GM23338 (cell line): ENCODE data around the gene TYW1. TPM values are rescaled to one million over a fixed set of nuclear protein-coding genes. Genes with fewer than 3 reads are reported as not detected.
"Not testable (repeated sequence)": the region's sequence is repeated elsewhere in the genome, so short reads cannot be mapped to it uniquely, and the experiment has no call there.

ENCODE experiments used
- ATAC-seq: fragments of 200-7000 bp; cut with Tn5 transposase; 3 replicates; pipeline ENCODE4 v1.9.1; 2020
- DNase-seq: peaks from one replicate; pipeline ENCODE4 v3.0.0-alpha.2; 2015; ENCODE audit warnings: low spot score
- H2AFZ ChIP-seq: fragments of 200-600 bp; sonication (generic); 2 replicates; pipeline ENCODE4 v1.8.0; 2016; ENCODE audit warnings: antibody characterized with exemption, mild to moderate bottlenecking, moderate library complexity
- H3F3A ChIP-seq: fragments of 200-600 bp; sonication (generic); replicated peaks from 2 replicates; pipeline ENCODE4 v1.8.0; 2017; ENCODE audit warnings: antibody characterized with exemption, mixed run types, low read depth
- H3K27ac ChIP-seq: fragments of 200-600 bp; sonication (generic); 2 replicates; pipeline ENCODE4 v1.6.1; 2016; ENCODE audit warnings: low read depth
- H3K27me3 ChIP-seq: fragments of 200-600 bp; sonication (generic); 2 replicates; pipeline ENCODE4 v1.8.0; 2016; ENCODE audit warnings: mild to moderate bottlenecking, mixed run types, moderate library complexity; ENCODE audit not compliant: insufficient read depth
- H3K36me3 ChIP-seq: fragments of 200-600 bp; sonication (generic); 2 replicates; pipeline ENCODE4 v1.8.0; 2016; ENCODE audit warnings: mild to moderate bottlenecking; ENCODE audit not compliant: insufficient read depth
- H3K4me1 ChIP-seq: fragments of 200-600 bp; sonication (generic); 2 replicates; pipeline ENCODE4 v1.8.0; 2016; ENCODE audit warnings: mild to moderate bottlenecking, moderate library complexity; ENCODE audit not compliant: insufficient read depth
- H3K4me2 ChIP-seq: fragments of 200-600 bp; sonication (generic); 2 replicates; pipeline ENCODE4 v1.7.1; 2017; ENCODE audit warnings: mixed run types
- H3K4me3 ChIP-seq: fragments of 200-600 bp; sonication (generic); 2 replicates; pipeline ENCODE4 v1.6.1; 2016; ENCODE audit warnings: mixed run types
- H3K79me2 ChIP-seq: fragments of 200-600 bp; sonication (generic); replicated peaks from 2 replicates; pipeline ENCODE4 v1.8.0; 2017; ENCODE audit warnings: mild to moderate bottlenecking; ENCODE audit not compliant: insufficient read depth
- H3K9me2 ChIP-seq: fragments of 200-600 bp; sonication (generic); 2 replicates; pipeline ENCODE4 v1.8.0; 2017; ENCODE audit not compliant: insufficient read depth
- H4K20me1 ChIP-seq: fragments of 200-600 bp; sonication (generic); replicated peaks from 2 replicates; pipeline ENCODE4 v1.8.0; 2017; ENCODE audit warnings: mild to moderate bottlenecking; ENCODE audit not compliant: insufficient read depth
- H3K27ac Mint-ChIP-seq: 2 replicates; pipeline ENCODE4 v1.8.0; 2020; ENCODE audit warnings: inconsistent platforms, mild to moderate bottlenecking, moderate library complexity, mixed read lengths
- H3K27me3 Mint-ChIP-seq: 3 replicates; pipeline ENCODE4 v1.8.0; 2022; ENCODE audit warnings: low read depth, mild to moderate bottlenecking, moderate library complexity, mixed read lengths, inconsistent platforms; ENCODE audit not compliant: insufficient read depth, poor library complexity
- H3K36me3 Mint-ChIP-seq: 3 replicates; pipeline ENCODE4 v1.8.0; 2021; ENCODE audit warnings: low read depth, mild to moderate bottlenecking, inconsistent platforms, moderate library complexity, mixed read lengths
- H3K4me1 Mint-ChIP-seq: 3 replicates; pipeline ENCODE4 v1.8.0; 2020; ENCODE audit warnings: mild to moderate bottlenecking, inconsistent platforms, mixed read lengths
- H3K4me3 Mint-ChIP-seq: 3 replicates; pipeline ENCODE4 v1.8.0; 2021; ENCODE audit warnings: moderate library complexity, mild to moderate bottlenecking, inconsistent platforms, mixed read lengths
- H3K9me3 Mint-ChIP-seq: 3 replicates; pipeline ENCODE4 v1.8.0; 2020; ENCODE audit warnings: moderate library complexity, mild to moderate bottlenecking, inconsistent platforms, mixed read lengths
- polyA plus RNA-seq: library from polyadenylated mRNA; unstranded; fragments of >200 nt; fragmentation: Nextera tagmentation; extraction: Ambion mirVana; gene quantifications from 2 replicates; pipeline ENCODE4 v1.2.1, GENCODE V29; 2016
- total RNA-seq: library from RNA; depleted of rRNA; stranded (reverse); fragments of >200 nt; shearing (Covaris generic); gene quantifications from 2 replicates; pipeline ENCODE4 v1.2.3, GENCODE V29; 2014
- TF ChIP-seq, protein P1 (sequence below): fragments of 250-450 bp; sonication (Bioruptor Pico); IDR thresholded peaks from 2 replicates; pipeline ENCODE4 v1.5.0; 2020; ENCODE audit warnings: mild to moderate bottlenecking, moderate library complexity

The TYW1 gene
- total and polyA plus RNA-seq, 2 experiments from 2014 or later = 15.2 to 18.1 TPM

DNA sequence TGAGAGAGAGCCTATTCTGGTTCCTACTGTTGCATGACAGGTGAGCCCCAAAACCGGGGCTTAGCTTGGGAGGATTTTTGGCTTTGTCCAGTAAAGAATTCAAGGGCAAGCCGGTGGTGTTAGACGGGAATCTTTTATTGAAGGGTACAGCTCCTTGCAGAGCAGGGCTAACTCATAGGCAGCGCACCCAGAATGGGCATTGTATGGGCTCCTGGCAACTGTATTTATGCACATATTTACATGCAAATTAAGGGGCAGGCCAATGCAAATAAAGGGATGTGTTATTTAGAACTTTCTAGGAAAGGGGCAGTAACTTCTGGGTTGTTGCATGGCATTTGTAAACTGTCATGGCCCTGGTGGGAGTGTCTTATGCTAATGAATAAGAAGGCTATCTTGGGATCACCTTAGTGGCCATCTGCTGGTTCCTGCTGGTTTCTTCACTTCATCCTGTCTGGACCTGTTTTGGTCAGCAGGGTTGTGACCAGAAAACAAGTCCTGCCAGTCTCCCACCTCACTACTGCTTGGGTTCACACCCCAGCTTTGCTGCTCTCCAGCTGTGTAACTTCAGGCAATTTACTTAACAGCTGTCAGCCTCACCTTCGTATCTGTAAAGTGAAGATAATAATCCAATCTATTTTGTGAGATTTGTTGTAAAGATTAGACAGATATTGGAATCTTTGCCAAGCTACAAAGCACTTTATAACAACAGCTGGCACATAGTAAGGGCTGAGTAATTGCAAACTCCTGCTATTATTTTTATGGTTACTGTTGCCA lies 182.5 kb downstream of the TYW1 start:
- H3K9me3 Mint-ChIP-seq, H3K4me1 ChIP-seq, H3K36me3 Mint-ChIP-seq, H2AFZ ChIP-seq, H3K36me3 ChIP-seq, H3K27me3 Mint-ChIP-seq, H3K4me2 ChIP-seq, H4K20me1 ChIP-seq, H3K27me3 ChIP-seq, H3K79me2 ChIP-seq, H3F3A ChIP-seq, H3K4me3 ChIP-seq, H3K4me3 Mint-ChIP-seq, H3K9me2 ChIP-seq: not testable (repeated sequence)
- TF ChIP-seq, protein P1, sequence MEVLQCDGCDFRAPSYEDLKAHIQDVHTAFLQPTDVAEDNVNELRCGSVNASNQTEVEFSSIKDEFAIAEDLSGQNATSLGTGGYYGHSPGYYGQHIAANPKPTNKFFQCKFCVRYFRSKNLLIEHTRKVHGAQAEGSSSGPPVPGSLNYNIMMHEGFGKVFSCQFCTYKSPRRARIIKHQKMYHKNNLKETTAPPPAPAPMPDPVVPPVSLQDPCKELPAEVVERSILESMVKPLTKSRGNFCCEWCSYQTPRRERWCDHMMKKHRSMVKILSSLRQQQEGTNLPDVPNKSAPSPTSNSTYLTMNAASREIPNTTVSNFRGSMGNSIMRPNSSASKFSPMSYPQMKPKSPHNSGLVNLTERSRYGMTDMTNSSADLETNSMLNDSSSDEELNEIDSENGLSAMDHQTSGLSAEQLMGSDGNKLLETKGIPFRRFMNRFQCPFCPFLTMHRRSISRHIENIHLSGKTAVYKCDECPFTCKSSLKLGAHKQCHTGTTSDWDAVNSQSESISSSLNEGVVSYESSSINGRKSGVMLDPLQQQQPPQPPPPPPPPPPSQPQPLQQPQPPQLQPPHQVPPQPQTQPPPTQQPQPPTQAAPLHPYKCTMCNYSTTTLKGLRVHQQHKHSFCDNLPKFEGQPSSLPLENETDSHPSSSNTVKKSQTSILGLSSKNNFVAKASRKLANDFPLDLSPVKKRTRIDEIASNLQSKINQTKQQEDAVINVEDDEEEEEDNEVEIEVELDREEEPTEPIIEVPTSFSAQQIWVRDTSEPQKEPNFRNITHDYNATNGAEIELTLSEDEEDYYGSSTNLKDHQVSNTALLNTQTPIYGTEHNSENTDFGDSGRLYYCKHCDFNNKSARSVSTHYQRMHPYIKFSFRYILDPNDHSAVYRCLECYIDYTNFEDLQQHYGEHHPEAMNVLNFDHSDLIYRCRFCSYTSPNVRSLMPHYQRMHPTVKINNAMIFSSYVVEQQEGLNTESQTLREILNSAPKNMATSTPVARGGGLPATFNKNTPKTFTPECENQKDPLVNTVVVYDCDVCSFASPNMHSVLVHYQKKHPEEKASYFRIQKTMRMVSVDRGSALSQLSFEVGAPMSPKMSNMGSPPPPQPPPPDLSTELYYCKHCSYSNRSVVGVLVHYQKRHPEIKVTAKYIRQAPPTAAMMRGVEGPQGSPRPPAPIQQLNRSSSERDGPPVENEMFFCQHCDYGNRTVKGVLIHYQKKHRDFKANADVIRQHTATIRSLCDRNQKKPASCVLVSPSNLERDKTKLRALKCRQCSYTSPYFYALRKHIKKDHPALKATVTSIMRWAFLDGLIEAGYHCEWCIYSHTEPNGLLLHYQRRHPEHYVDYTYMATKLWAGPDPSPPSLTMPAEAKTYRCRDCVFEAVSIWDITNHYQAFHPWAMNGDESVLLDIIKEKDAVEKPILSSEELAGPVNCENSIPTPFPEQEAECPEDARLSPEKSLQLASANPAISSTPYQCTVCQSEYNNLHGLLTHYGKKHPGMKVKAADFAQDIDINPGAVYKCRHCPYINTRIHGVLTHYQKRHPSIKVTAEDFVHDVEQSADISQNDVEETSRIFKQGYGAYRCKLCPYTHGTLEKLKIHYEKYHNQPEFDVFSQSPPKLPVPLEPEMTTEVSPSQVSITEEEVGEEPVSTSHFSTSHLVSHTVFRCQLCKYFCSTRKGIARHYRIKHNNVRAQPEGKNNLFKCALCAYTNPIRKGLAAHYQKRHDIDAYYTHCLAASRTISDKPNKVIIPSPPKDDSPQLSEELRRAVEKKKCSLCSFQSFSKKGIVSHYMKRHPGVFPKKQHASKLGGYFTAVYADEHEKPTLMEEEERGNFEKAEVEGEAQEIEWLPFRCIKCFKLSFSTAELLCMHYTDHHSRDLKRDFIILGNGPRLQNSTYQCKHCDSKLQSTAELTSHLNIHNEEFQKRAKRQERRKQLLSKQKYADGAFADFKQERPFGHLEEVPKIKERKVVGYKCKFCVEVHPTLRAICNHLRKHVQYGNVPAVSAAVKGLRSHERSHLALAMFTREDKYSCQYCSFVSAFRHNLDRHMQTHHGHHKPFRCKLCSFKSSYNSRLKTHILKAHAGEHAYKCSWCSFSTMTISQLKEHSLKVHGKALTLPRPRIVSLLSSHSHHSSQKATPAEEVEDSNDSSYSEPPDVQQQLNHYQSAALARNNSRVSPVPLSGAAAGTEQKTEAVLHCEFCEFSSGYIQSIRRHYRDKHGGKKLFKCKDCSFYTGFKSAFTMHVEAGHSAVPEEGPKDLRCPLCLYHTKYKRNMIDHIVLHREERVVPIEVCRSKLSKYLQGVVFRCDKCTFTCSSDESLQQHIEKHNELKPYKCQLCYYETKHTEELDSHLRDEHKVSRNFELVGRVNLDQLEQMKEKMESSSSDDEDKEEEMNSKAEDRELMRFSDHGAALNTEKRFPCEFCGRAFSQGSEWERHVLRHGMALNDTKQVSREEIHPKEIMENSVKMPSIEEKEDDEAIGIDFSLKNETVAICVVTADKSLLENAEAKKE = peak; percentile 36; the same call in 1 of the 2 replicates
- DNase-seq = peak; percentile 76
- peak; percentile 95 for ATAC-seq
- H3K27ac ChIP-seq = peak overlapping the region; percentile 63; the same call in 1 of the 2 replicates
- Mint-ChIP-seq H3K27ac (peak overlapping the region; percentile 87), H3K4me1 (peaks cover 13% of the 10 kb centered on the region)

DNA sequence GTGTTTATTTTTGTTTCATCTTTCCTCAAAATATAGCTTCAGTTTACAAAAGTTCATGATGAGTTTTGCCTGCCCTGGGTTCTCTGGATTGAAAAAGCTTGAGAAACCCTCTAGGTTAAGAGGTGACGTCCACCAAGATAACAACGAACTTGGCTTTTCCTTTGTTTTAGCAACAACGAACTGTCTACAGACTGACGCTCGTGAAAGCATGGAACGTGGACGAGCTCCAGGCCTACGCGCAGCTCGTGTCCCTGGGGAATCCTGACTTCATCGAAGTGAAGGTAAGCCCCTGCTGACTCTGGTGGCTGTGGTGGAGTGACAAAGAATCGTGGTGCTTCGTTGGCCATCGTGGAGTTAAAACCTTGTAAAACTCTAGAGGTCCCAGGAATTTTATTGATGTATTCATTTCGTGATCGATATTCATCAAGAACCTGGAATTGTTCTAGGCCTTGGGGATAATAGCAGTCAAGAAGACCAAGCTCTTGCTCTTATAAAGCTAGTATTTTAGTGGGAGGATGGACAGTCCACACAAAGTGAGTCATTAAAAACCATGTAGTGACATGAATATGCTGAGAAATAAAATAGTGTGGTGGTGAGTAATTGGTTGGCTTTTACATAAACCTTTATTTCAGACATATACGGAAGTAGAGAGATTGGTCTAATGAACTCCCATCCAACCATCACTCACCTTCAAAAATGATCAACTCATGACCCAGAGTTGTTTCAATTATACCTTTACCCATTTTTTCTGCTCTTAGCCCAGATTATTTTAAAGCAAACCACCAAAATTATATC lies 186.5 kb downstream of the TYW1 start:
- H3K79me2 ChIP-seq, ATAC-seq, H3K9me2 ChIP-seq, H3K4me3 Mint-ChIP-seq, H2AFZ ChIP-seq, H3K27ac Mint-ChIP-seq, DNase-seq, H3K4me1 Mint-ChIP-seq, H3F3A ChIP-seq, H3K9me3 Mint-ChIP-seq, H3K4me2 ChIP-seq, H3K36me3 ChIP-seq, H3K4me1 ChIP-seq, H3K27me3 Mint-ChIP-seq, H3K27me3 ChIP-seq, H3K4me3 ChIP-seq, H4K20me1 ChIP-seq, H3K36me3 Mint-ChIP-seq, H3K27ac ChIP-seq: not testable (repeated sequence)

DNA sequence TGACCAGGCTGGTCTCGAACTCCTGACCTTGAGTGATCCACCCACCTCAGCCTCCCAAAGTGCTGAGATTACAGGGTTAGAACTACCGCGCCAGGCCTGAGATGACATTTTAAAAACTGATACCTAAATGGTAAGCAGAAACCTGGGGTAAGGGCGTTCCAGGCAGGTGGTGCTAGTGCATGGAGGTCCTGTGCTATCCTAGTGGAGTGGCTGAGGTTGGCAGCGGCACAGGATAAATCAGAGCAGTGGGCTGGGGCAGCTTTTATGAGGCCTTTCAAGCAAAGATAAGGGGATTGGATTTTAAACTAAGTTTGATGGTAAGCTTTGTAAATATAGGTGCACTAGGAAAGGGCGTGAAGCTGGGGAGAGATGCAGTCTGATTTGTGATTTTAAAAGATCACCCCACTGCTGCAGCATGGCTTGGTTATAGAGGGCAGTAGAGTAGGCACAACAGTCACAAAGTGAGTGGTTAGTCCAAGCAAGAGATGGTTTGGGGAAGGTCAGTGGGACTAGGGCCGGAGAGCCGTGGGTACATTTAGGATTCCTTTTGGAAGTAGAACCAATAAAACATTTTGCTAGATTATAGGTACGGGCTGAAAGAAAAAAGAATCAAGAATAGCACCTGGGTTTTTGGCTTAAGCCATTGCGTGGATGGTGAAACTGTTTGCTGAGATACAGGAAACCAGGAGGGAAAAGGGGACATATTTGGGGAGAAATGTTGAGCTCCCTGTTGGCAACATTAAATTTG lies 188.5 kb downstream of the TYW1 start:
- H3K27ac Mint-ChIP-seq = peak overlapping the region; percentile 73; the same call in 1 of the 2 replicates
- not testable (repeated sequence) for H3K36me3 Mint-ChIP-seq, H3K27me3 ChIP-seq, H3K27me3 Mint-ChIP-seq, H3K9me3 Mint-ChIP-seq, H4K20me1 ChIP-seq, H3K27ac ChIP-seq, H3K36me3 ChIP-seq, DNase-seq, H3K79me2 ChIP-seq, H3F3A ChIP-seq, H3K4me3 ChIP-seq, H2AFZ ChIP-seq, H3K9me2 ChIP-seq, H3K4me2 ChIP-seq, H3K4me3 Mint-ChIP-seq
- ATAC-seq = peak; percentile 35; the same call in 2 of the 3 replicates
- H3K4me1 Mint-ChIP-seq = peaks cover 13% of the 10 kb centered on the region
- peaks cover 15% of the 10 kb centered on the region for H3K4me1 ChIP-seq

DNA sequence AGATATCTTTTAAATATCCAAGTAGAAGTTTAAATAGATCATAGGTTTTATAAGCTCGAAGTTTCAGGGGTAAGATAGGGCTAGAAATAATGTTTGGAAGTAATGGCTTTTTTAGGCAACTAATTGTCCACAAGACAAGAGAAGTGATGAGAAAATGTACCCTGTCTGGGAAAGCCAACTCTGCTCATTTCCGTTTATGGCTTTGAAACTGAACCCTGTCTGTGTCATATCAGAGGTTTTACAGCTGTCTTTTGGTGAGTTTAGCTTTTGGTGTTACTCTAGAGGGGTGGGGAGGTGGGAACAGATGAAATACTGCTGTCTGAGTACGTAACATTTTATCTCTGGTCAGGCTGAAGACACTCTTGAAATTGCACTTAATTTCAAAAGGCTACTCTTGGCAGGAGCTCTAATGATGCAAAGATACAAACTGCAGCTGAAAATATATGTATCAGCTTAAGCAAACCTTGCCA lies 189.1 kb downstream of the TYW1 start:
- not testable (repeated sequence) for H3K4me3 Mint-ChIP-seq, H3K36me3 Mint-ChIP-seq, H3K9me3 Mint-ChIP-seq, ATAC-seq, H3K4me2 ChIP-seq, H3K9me2 ChIP-seq, H2AFZ ChIP-seq, H3K27me3 Mint-ChIP-seq, H4K20me1 ChIP-seq, H3K4me3 ChIP-seq, DNase-seq, H3K27ac ChIP-seq, H3F3A ChIP-seq, H3K79me2 ChIP-seq, H3K36me3 ChIP-seq, H3K27me3 ChIP-seq
- peaks cover 21% of the 10 kb centered on the region for H3K4me1 ChIP-seq
- peaks cover 19% of the 10 kb centered on the region for H3K4me1 Mint-ChIP-seq
- H3K27ac Mint-ChIP-seq = 0 out of 2 replicates have a peak overlapping the region, but pooled peaks have one; percentile 73
